Fibroblast of mammary gland (primary cell): ENCODE data around the gene TYMP.

ENCODE experiments used
- DNase-seq: peaks from one replicate; pipeline ENCODE4 v3.0.0-alpha.2; 2010; ENCODE audit warnings: low read depth
- H3K4me3 ChIP-seq: 2 replicates; pipeline ENCODE4 v1.5.1; 2011; ENCODE audit warnings: low read depth, mild to moderate bottlenecking, low read length, moderate library complexity; ENCODE audit not compliant: control insufficient read depth
- TF ChIP-seq, protein P1 (sequence below): conservative IDR thresholded peaks from 2 replicates; pipeline ENCODE4 v1.5.1; 2011; ENCODE audit warnings: low read depth, low read length, inconsistent platforms; ENCODE audit not compliant: control insufficient read depth, insufficient read depth

TYMP gene

DNA sequence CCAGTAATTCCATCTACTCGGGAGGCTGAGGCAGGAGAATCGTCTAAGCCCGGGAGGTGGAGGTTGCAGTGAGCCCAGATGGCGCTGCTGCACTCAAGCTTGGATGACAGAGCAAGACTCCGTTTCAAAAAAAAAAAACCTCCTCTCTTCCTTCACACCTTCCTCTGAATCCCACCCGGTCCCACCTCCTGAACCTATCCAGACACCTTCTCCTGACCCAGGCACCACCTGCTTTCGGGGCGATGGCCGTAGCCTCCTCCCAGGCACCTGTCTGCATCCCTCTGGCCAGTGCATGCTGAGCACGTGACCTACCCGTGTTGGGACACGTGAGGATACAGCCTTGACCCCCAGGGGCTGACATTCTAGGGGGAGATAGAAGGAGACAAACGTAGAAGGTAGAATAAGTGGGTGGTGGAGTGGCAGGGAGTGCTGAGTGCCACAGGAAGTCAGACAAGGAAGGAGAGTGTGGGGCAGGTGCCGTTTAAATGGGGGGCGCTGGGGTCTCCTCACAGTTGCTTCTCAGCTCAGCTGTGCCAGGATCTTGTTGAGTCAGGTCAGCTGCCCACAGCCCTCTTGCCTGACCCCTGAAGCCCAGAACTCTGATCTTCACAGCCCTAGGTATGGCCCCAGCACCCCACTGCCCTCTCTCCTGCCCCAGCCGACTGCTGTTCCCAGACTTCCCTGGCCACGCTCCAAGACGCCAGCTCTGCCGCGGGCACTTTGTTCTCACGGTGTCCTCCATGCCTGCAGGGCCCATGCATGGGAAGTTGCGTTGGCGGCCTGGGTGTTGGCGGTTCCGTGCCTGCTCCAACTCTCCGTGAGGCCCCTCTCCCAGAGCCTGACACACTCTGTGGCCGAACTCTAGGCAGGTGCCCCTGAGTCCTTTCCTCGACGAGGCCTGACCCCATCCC, 44.3 kb downstream of the TYMP start:
- H3K4me3 ChIP-seq: no peak overlapping the region
- TF ChIP-seq, protein P1, sequence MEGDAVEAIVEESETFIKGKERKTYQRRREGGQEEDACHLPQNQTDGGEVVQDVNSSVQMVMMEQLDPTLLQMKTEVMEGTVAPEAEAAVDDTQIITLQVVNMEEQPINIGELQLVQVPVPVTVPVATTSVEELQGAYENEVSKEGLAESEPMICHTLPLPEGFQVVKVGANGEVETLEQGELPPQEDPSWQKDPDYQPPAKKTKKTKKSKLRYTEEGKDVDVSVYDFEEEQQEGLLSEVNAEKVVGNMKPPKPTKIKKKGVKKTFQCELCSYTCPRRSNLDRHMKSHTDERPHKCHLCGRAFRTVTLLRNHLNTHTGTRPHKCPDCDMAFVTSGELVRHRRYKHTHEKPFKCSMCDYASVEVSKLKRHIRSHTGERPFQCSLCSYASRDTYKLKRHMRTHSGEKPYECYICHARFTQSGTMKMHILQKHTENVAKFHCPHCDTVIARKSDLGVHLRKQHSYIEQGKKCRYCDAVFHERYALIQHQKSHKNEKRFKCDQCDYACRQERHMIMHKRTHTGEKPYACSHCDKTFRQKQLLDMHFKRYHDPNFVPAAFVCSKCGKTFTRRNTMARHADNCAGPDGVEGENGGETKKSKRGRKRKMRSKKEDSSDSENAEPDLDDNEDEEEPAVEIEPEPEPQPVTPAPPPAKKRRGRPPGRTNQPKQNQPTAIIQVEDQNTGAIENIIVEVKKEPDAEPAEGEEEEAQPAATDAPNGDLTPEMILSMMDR: no peak
- DNase-seq: no peak

DNA sequence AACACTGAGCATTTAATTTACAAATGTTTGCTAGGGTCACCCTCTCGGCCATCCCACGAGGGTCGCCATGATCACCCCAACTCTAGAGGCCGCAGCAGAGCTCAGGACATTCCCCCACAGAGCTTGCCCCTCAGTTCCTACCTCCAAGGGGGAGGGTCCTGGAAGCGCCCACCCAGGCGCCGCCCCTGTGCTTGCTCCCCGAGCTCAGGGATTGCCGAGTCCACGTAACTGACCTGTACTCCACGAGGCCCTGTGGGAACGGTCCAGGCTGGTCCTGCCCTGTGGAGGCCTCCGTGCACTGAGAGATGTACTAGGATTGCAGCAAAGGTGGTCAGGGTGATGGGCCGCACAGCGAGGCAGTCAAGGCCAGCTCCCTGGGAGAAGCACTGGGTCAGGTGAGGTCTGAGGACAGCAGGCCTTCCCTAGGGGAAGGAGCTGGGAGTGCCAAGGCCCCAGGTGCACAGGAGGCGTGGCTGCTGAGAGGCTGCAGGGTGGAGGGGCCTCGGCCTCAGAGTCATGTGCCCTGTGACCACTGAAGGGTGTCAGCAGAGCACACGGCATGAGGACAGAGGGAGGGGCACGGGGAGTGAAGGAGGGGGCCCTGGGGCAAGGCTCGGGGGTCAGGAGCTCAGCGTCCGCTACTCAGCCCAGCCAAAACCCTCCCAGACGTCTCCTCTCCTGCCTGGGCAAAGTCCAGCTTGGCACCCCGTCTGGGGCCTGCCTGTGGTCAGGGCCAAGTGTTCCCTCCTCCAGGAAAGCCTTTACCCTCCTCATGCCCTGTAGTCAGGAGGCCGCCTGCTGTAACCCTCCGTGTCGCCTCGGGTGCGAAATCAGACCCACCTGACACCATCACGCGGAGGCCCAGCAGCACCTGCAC, 45.6 kb downstream of the TYMP start:
- TF ChIP-seq, protein P1: no peak
- no peak for DNase-seq
- no peak overlapping the region for H3K4me3 ChIP-seq

DNA sequence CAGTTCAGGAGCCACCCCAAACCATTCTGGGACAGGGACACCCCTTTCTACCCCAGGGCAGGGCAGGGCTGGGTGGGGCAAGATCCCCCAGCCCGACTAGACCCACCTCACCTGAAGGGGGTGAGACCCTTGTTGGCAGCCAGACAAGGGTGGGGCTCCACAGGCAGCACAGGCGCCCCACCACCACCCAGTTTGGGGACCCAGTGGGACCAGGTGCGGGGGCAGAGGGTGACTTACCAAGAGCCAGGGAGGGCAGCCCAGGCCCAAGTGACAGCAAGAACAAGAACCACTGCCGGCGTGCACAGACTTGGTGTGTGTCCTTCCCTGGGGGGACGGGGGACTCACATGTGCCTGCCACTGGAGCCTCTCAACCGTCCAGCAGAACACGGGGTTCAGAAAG, 46.3 kb downstream of the TYMP start:
- no peak overlapping the region for H3K4me3 ChIP-seq
- no peak for DNase-seq

DNA sequence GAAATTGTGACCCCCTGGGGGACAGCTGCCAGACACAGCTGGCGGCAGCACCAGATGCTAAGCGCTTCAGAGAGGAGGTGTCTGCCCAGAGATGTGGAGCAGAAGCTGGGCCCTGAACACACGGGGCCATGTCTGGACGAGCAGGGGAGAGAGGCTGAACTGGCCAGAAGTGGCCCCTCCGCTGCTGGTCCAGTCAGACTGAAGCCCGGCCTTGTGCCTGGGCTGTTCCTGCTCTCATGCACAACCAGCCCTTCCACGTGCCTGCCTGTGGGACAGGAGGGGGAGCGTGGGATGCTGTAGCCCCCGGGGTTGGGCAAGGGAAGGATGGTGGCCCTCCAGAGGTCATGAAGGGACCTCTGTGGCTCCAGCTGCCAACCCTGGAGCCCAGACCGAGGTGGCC, 46.7 kb downstream of the TYMP start:
- no peak for DNase-seq
- TF ChIP-seq, protein P1: no peak
- H3K4me3 ChIP-seq: no peak overlapping the region

More for the DNA sequence above, 46.3 kb downstream of the TYMP start:
- TF ChIP-seq, protein P1: no peak

DNA sequence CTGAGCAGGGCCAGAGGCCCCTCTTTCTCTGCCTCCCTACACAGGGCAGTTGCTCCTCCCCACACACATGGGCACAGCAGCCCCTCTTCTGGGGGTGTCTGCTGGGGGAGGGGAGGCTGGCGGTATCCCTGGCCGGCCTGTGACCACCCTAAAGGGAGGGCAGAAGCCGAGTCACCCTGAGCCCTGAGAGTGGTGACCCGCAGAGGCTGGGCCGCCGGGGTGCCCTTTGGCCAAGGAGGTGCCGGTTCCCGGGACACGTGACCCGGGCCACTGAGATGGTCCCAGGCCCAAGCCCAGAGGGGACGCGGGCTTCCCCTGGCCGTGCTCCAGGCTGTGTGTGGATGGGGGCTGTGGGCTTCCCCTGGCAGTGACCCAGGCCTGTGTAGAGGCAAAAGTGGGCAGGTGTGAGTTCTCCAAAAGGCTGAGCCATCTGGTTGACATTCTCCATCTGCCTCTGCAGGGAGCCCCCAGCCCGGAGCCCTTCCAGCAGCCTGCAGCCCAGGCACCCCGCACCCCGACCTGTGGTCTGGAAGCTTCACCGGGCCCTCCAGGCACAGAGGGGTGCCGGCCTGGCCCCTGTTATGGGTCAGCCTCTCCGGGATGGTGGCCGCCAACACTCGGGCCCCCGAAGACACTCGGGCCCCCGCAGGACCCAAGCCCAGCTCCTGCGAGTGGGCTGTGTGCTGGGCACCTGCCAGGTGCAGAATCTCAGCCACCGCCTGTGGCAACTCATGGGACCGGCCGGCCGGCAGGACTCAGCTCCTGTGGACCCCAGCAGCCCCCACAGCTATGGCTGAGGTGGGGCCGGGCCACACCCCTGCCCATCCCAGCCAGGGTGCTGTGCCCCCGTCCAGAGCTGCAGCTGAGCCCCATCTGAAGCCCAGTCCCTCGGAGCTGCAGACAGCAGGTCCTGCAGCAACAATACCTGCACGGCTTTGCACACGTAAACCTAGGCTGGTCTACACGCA, 47.4 kb downstream of the TYMP start:
- H3K4me3 ChIP-seq: peak overlapping the region; percentile 19
- DNase-seq: no peak
- TF ChIP-seq, protein P1: no peak
